Parathyroid adenoma (tissue), 2 donors: ENCODE measurements around the gene SHKBP1.

Source experiments
- H2AFZ ChIP-seq: fragments of 300-600 bp; sonication (generic); one replicate; pipeline ENCODE4 v1.7.0; 2017; ENCODE audit warnings: antibody characterized with exemption, mild to moderate bottlenecking
- H3K27ac ChIP-seq: fragments of 300-600 bp; sonication (generic); one replicate; pipeline ENCODE4 v1.7.0; 2017
- H3K27me3 ChIP-seq: fragments of 300-600 bp; sonication (generic); one replicate; pipeline ENCODE4 v1.7.0; 2017; ENCODE audit warnings: low read length; ENCODE audit not compliant: control insufficient read depth, insufficient read depth
- H3K36me3 ChIP-seq: fragments of 300-600 bp; sonication (generic); one replicate; pipeline ENCODE4 v1.7.0; 2017; ENCODE audit warnings: low read length; ENCODE audit not compliant: control insufficient read depth, insufficient read depth
- H3K4me1 ChIP-seq: fragments of 300-600 bp; sonication (generic); one replicate; pipeline ENCODE4 v1.7.0; 2017; ENCODE audit warnings: control low read depth
- H3K4me2 ChIP-seq: fragments of 300-600 bp; sonication (generic); one replicate; pipeline ENCODE4 v1.7.0; 2017; ENCODE audit warnings: low read length
- H3K4me3 ChIP-seq: fragments of 300-600 bp; sonication (generic); one replicate; pipeline ENCODE4 v1.7.0; 2017; ENCODE audit warnings: low read depth, low read length
- H3K79me2 ChIP-seq: fragments of 300-600 bp; sonication (generic); one replicate; pipeline ENCODE4 v1.7.0; 2017; ENCODE audit warnings: control low read depth
- H3K9ac ChIP-seq: fragments of 300-600 bp; sonication (generic); one replicate; pipeline ENCODE4 v1.7.0; 2017; ENCODE audit warnings: mild to moderate bottlenecking
- H3K9me3 ChIP-seq: fragments of 300-600 bp; sonication (generic); one replicate; pipeline ENCODE4 v1.7.0; 2017; ENCODE audit warnings: low read length; ENCODE audit not compliant: control insufficient read depth
- CTCF ChIP-seq: fragments of 300-600 bp; sonication (generic); IDR thresholded peaks from one replicate; pipeline ENCODE4 v1.7.0; 2017; ENCODE audit warnings: antibody characterized with exemption, mild to moderate bottlenecking
- donor health status: primary hyperparathyroidism.

Gene SHKBP1

DNA sequence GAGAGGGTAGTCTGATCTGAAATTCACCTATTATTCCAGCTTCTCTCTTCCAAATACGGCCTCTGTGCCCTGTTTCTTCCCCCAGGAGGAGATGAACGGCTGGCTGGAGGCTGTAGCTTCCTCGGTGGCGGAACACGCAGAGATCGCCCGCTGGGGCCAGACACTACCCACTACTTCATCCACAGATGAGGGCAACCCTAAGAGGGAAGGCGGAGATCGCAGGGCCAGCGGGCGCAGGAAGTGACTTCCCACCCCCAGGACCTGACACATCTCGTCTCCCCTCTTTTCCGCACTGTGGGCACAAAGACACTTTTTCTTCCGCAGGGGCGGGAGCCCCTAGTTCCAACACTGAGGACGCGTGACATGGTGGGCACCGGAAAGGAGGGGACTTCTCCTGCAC, 1.3 kb upstream of the SHKBP1 start:
- no peak overlapping the region for H3K27ac ChIP-seq
- H3K4me1 ChIP-seq, result no peaks in the 10 kb centered on the region
- H3K27me3 ChIP-seq, result no peaks in the 10 kb centered on the region
- H3K4me3 ChIP-seq, result no peak overlapping the region
- no peak overlapping the region for H2AFZ ChIP-seq
- no peak overlapping the region for H3K9ac ChIP-seq
- no peaks in the 10 kb centered on the region for H3K36me3 ChIP-seq
- no peaks in the 10 kb centered on the region for H3K9me3 ChIP-seq
- H3K79me2 ChIP-seq, result no peaks in the 10 kb centered on the region
- no peak overlapping the region for H3K4me2 ChIP-seq
- no peak for TF ChIP-seq CTCF

- H3K4me2 ChIP-seq, result peak overlapping the region; percentile 98
- TF ChIP-seq CTCF, result no peak
- H3K9ac ChIP-seq, result no peak overlapping the region
- H3K79me2 ChIP-seq, result no peaks in the 10 kb centered on the region
- no peaks in the 10 kb centered on the region for H3K27me3 ChIP-seq
- no peaks in the 10 kb centered on the region for H3K36me3 ChIP-seq
- peak overlapping the region; percentile 98 for H2AFZ ChIP-seq
- peak overlapping the region; percentile 99 for H3K4me3 ChIP-seq
- H3K27ac ChIP-seq, result no peak overlapping the region
- no peaks in the 10 kb centered on the region for H3K4me1 ChIP-seq
- H3K9me3 ChIP-seq, result no peaks in the 10 kb centered on the region
Measured at GRCh38 chr19:40576151-40576584, 505 bp upstream of the SHKBP1 start.

- Histone ChIP-seq H3K36me3 (no peaks in the 10 kb centered on the region), H3K27me3 (no peaks in the 10 kb centered on the region), H3K4me1 (no peaks in the 10 kb centered on the region), H3K4me2 (no peak overlapping the region), H3K9ac (no peak overlapping the region), H3K4me3 (peak overlapping the region; percentile 11), H3K9me3 (no peaks in the 10 kb centered on the region), H2AFZ (no peak overlapping the region), H3K27ac (no peak overlapping the region), H3K79me2 (no peaks in the 10 kb centered on the region)
- no peak for TF ChIP-seq CTCF
Measured at GRCh38 chr19:40578442-40578908, 1.8 kb downstream of the SHKBP1 start.

- Histone ChIP-seq H3K27me3 (no peaks in the 10 kb centered on the region), H3K4me3 (no peak overlapping the region), H3K9ac (no peak overlapping the region), H3K36me3 (no peaks in the 10 kb centered on the region), H3K79me2 (no peaks in the 10 kb centered on the region), H3K27ac (no peak overlapping the region), H3K9me3 (no peaks in the 10 kb centered on the region), H3K4me2 (no peak overlapping the region), H3K4me1 (no peaks in the 10 kb centered on the region), H2AFZ (no peak overlapping the region)
- TF ChIP-seq CTCF, result no peak
Measured at GRCh38 chr19:40580619-40581018, 3.9 kb downstream of the SHKBP1 start.

- TF ChIP-seq CTCF, result no peak
- Histone ChIP-seq H3K36me3 (no peaks in the 10 kb centered on the region), H3K9me3 (no peaks in the 10 kb centered on the region)
Measured at GRCh38 chr19:40581531-40581930, 4.9 kb downstream of the SHKBP1 start.

More at GRCh38 chr19:40581531-40581930, 4.9 kb downstream of the SHKBP1 start:
- Histone ChIP-seq H2AFZ (no peak overlapping the region), H3K4me2 (no peak overlapping the region), H3K27me3 (no peaks in the 10 kb centered on the region), H3K9ac (no peak overlapping the region), H3K4me3 (no peak overlapping the region), H3K79me2 (no peaks in the 10 kb centered on the region), H3K4me1 (no peaks in the 10 kb centered on the region), H3K27ac (no peak overlapping the region)
